WTC11 (cell line): ENCODE data around the gene EIF4H. TPM values are rescaled to one million over a fixed set of nuclear protein-coding genes. Genes with fewer than 3 reads are reported as not detected.

Experiments
- CREM ChIP-seq: sonication (generic); formaldehyde crosslinking; IDR thresholded peaks from 2 replicates; pipeline ENCODE4 v1.8.1; 2022; ENCODE audit warnings: mild to moderate bottlenecking, missing genetic modification reagents, moderate library complexity
- FOXJ3 ChIP-seq: sonication (generic); formaldehyde crosslinking; IDR thresholded peaks from 2 replicates; pipeline ENCODE4 v1.9.0; 2021; ENCODE audit warnings: missing genetic modification reagents, mild to moderate bottlenecking, borderline replicate concordance
- GTF2I ChIP-seq: fragments of 250-450 bp; sonication (Bioruptor Pico); conservative IDR thresholded peaks from 2 replicates; pipeline ENCODE4 v1.4.0; 2021; ENCODE audit warnings: mild to moderate bottlenecking
- IRF2 ChIP-seq: sonication (generic); formaldehyde crosslinking; IDR thresholded peaks from 2 replicates; pipeline ENCODE4 v1.8.0; 2022; ENCODE audit warnings: low read depth, missing genetic modification reagents, borderline replicate concordance
- NFYB ChIP-seq: sonication (generic); formaldehyde crosslinking; conservative IDR thresholded peaks from 2 replicates; pipeline ENCODE4 v1.8.0; 2022; ENCODE audit warnings: low read depth, missing genetic modification reagents
- NR1H2 ChIP-seq: sonication (generic); formaldehyde crosslinking; IDR thresholded peaks from 2 replicates; pipeline ENCODE4 v1.9.0; 2021; ENCODE audit warnings: mild to moderate bottlenecking, moderate library complexity, missing genetic modification reagents
- ZNF138 ChIP-seq: sonication (generic); formaldehyde crosslinking; conservative IDR thresholded peaks from 2 replicates; pipeline ENCODE4 v1.8.1; 2022; ENCODE audit warnings: mild to moderate bottlenecking, moderate library complexity, missing genetic modification reagents
- ZNF423 ChIP-seq: fragments of 250-450 bp; sonication (Bioruptor Pico); IDR thresholded peaks from 2 replicates; pipeline ENCODE4 v2.1.2; 2022; ENCODE audit warnings: mild to moderate bottlenecking, moderate library complexity
- total RNA-seq: library from RNA; stranded (reverse); gene quantifications from 3 replicates; pipeline ENCODE4 v1.2.3, GENCODE V29; 2021
- TF ChIP-seq, protein P1 (sequence below): sonication (generic); formaldehyde crosslinking; IDR thresholded peaks from 2 replicates; pipeline ENCODE4 v1.8.0; 2022; ENCODE audit warnings: missing genetic modification reagents
- TF ChIP-seq, protein P2 (sequence below): sonication (generic); formaldehyde crosslinking; IDR thresholded peaks from 2 replicates; pipeline ENCODE4 v1.8.1; 2022; ENCODE audit warnings: mild to moderate bottlenecking, moderate library complexity, missing genetic modification reagents
- TF ChIP-seq, protein P3 (sequence below): sonication (generic); formaldehyde crosslinking; IDR thresholded peaks from 2 replicates; pipeline ENCODE4 v1.8.0; 2022; ENCODE audit warnings: mild to moderate bottlenecking, missing genetic modification reagents
- TF ChIP-seq, protein P4 (sequence below): sonication (generic); formaldehyde crosslinking; IDR thresholded peaks from 2 replicates; pipeline ENCODE4 v1.8.0; 2022; ENCODE audit warnings: mild to moderate bottlenecking, missing genetic modification reagents
- TF ChIP-seq, protein P5 (sequence below): sonication (generic); formaldehyde crosslinking; IDR thresholded peaks from 2 replicates; pipeline ENCODE4 v1.8.1; 2023; ENCODE audit warnings: mild to moderate bottlenecking, missing genetic modification reagents, moderate library complexity
- TF ChIP-seq, protein P6 (sequence below): sonication (generic); formaldehyde crosslinking; IDR thresholded peaks from 2 replicates; pipeline ENCODE4 v1.8.0; 2022; ENCODE audit warnings: mild to moderate bottlenecking, missing genetic modification reagents
- TF ChIP-seq, protein P7 (sequence below): fragments of 250-450 bp; sonication (Bioruptor Pico); IDR thresholded peaks from 2 replicates; pipeline ENCODE4 v1.9.0; 2021; ENCODE audit warnings: mild to moderate bottlenecking, borderline replicate concordance

The EIF4H gene
- total RNA-seq, 1 experiment from 2014 or later: 355 TPM

DNA sequence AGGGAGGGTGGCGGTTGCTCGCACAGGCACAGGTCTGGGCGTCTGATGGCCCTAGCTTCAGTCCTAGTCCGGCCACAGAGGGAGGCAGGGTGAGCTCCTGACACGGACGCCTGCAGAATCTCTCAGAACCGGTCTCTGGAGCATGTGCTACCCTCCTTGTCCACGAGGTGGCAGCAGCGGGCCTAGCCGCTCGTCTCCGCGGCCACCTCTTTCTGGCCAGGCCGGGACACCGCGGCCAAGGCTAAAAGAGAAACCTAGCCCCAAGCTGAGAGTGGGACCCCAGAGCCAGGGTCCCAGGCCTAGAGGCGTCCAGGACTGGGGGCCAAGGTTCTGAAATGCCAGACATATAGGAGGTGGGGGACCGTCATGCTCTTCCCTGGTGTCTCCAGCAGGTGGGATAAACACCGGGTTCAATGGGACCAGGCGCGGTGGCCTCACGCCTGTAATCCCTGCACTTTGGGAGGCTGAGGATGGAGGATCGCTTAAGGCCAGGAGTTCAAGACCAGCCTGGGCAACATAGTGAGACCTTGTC is 32.5 kb downstream of the EIF4H start (continued):
- TF ChIP-seq, protein P1, sequence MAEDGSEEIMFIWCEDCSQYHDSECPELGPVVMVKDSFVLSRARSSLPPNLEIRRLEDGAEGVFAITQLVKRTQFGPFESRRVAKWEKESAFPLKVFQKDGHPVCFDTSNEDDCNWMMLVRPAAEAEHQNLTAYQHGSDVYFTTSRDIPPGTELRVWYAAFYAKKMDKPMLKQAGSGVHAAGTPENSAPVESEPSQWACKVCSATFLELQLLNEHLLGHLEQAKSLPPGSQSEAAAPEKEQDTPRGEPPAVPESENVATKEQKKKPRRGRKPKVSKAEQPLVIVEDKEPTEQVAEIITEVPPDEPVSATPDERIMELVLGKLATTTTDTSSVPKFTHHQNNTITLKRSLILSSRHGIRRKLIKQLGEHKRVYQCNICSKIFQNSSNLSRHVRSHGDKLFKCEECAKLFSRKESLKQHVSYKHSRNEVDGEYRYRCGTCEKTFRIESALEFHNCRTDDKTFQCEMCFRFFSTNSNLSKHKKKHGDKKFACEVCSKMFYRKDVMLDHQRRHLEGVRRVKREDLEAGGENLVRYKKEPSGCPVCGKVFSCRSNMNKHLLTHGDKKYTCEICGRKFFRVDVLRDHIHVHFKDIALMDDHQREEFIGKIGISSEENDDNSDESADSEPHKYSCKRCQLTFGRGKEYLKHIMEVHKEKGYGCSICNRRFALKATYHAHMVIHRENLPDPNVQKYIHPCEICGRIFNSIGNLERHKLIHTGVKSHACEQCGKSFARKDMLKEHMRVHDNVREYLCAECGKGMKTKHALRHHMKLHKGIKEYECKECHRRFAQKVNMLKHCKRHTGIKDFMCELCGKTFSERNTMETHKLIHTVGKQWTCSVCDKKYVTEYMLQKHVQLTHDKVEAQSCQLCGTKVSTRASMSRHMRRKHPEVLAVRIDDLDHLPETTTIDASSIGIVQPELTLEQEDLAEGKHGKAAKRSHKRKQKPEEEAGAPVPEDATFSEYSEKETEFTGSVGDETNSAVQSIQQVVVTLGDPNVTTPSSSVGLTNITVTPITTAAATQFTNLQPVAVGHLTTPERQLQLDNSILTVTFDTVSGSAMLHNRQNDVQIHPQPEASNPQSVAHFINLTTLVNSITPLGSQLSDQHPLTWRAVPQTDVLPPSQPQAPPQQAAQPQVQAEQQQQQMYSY (CRISPR knock-in tag): no peak
- TF ChIP-seq, protein P2, sequence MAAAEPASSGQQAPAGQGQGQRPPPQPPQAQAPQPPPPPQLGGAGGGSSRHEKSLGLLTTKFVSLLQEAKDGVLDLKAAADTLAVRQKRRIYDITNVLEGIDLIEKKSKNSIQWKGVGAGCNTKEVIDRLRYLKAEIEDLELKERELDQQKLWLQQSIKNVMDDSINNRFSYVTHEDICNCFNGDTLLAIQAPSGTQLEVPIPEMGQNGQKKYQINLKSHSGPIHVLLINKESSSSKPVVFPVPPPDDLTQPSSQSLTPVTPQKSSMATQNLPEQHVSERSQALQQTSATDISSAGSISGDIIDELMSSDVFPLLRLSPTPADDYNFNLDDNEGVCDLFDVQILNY: no peak
- TF ChIP-seq ZNF423 (CRISPR knock-in tag) (no peak), ZNF138 (CRISPR knock-in tag) (no peak), CREM (CRISPR knock-in tag) (no peak), FOXJ3 (CRISPR knock-in tag) (no peak), NFYB (CRISPR knock-in tag) (no peak), GTF2I (CRISPR knock-in tag) (peak; percentile 83; the same call in 1 of the 2 replicates), NR1H2 (CRISPR knock-in tag) (no peak), IRF2 (CRISPR knock-in tag) (no peak)
- TF ChIP-seq, protein P3, sequence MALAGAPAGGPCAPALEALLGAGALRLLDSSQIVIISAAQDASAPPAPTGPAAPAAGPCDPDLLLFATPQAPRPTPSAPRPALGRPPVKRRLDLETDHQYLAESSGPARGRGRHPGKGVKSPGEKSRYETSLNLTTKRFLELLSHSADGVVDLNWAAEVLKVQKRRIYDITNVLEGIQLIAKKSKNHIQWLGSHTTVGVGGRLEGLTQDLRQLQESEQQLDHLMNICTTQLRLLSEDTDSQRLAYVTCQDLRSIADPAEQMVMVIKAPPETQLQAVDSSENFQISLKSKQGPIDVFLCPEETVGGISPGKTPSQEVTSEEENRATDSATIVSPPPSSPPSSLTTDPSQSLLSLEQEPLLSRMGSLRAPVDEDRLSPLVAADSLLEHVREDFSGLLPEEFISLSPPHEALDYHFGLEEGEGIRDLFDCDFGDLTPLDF (CRISPR knock-in tag): no peak
- TF ChIP-seq, protein P4, sequence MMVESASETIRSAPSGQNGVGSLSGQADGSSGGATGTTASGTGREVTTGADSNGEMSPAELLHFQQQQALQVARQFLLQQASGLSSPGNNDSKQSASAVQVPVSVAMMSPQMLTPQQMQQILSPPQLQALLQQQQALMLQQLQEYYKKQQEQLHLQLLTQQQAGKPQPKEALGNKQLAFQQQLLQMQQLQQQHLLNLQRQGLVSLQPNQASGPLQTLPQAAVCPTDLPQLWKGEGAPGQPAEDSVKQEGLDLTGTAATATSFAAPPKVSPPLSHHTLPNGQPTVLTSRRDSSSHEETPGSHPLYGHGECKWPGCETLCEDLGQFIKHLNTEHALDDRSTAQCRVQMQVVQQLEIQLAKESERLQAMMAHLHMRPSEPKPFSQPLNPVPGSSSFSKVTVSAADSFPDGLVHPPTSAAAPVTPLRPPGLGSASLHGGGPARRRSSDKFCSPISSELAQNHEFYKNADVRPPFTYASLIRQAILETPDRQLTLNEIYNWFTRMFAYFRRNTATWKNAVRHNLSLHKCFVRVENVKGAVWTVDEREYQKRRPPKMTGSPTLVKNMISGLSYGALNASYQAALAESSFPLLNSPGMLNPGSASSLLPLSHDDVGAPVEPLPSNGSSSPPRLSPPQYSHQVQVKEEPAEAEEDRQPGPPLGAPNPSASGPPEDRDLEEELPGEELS (CRISPR knock-in tag): 0 out of 2 replicates have a peak, but pooled peaks have one; percentile 38
- TF ChIP-seq, protein P5, sequence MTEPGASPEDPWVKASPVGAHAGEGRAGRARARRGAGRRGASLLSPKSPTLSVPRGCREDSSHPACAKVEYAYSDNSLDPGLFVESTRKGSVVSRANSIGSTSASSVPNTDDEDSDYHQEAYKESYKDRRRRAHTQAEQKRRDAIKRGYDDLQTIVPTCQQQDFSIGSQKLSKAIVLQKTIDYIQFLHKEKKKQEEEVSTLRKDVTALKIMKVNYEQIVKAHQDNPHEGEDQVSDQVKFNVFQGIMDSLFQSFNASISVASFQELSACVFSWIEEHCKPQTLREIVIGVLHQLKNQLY (CRISPR knock-in tag): no peak
- TF ChIP-seq, protein P6, sequence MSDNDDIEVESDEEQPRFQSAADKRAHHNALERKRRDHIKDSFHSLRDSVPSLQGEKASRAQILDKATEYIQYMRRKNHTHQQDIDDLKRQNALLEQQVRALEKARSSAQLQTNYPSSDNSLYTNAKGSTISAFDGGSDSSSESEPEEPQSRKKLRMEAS (CRISPR knock-in tag): peak; percentile 35; the same call in 1 of the 2 replicates
- TF ChIP-seq, protein P7, sequence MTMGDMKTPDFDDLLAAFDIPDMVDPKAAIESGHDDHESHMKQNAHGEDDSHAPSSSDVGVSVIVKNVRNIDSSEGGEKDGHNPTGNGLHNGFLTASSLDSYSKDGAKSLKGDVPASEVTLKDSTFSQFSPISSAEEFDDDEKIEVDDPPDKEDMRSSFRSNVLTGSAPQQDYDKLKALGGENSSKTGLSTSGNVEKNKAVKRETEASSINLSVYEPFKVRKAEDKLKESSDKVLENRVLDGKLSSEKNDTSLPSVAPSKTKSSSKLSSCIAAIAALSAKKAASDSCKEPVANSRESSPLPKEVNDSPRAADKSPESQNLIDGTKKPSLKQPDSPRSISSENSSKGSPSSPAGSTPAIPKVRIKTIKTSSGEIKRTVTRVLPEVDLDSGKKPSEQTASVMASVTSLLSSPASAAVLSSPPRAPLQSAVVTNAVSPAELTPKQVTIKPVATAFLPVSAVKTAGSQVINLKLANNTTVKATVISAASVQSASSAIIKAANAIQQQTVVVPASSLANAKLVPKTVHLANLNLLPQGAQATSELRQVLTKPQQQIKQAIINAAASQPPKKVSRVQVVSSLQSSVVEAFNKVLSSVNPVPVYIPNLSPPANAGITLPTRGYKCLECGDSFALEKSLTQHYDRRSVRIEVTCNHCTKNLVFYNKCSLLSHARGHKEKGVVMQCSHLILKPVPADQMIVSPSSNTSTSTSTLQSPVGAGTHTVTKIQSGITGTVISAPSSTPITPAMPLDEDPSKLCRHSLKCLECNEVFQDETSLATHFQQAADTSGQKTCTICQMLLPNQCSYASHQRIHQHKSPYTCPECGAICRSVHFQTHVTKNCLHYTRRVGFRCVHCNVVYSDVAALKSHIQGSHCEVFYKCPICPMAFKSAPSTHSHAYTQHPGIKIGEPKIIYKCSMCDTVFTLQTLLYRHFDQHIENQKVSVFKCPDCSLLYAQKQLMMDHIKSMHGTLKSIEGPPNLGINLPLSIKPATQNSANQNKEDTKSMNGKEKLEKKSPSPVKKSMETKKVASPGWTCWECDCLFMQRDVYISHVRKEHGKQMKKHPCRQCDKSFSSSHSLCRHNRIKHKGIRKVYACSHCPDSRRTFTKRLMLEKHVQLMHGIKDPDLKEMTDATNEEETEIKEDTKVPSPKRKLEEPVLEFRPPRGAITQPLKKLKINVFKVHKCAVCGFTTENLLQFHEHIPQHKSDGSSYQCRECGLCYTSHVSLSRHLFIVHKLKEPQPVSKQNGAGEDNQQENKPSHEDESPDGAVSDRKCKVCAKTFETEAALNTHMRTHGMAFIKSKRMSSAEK (CRISPR knock-in tag): no peak
- TF ChIP-seq, all 79 proteins: peak for 7
